Stimulated activated naive CD8-positive, alpha-beta T cell treated with anti-CD3 and anti-CD28 coated beads, Interleukin-15, Interleukin-2, amounts not matched to agents 100 ng/mL and 50 ng/mL, for 24 hours (primary cell): ENCODE data around the gene CCT5.
"Not testable (repeated sequence)": the region's sequence is repeated elsewhere in the genome, so short reads cannot be mapped to it uniquely, and the experiment has no call there.

Experiments used
- H3K27ac Mint-ChIP-seq: one replicate; pipeline ENCODE4 v1.8.0; 2021; ENCODE audit warnings: mild to moderate bottlenecking, mixed read lengths
- H3K27me3 Mint-ChIP-seq: one replicate; pipeline ENCODE4 v1.8.0; 2021; ENCODE audit warnings: mixed read lengths
- H3K36me3 Mint-ChIP-seq: one replicate; pipeline ENCODE4 v1.8.0; 2021; ENCODE audit warnings: low read depth, mixed read lengths
- H3K4me1 Mint-ChIP-seq: one replicate; pipeline ENCODE4 v1.8.0; 2021; ENCODE audit warnings: low read depth, mixed read lengths
- H3K4me3 Mint-ChIP-seq: one replicate; pipeline ENCODE4 v1.8.0; 2021; ENCODE audit warnings: mild to moderate bottlenecking, mixed read lengths
- H3K9me3 Mint-ChIP-seq: one replicate; pipeline ENCODE4 v1.8.0; 2021; ENCODE audit warnings: mixed read lengths

CCT5 gene

DNA sequence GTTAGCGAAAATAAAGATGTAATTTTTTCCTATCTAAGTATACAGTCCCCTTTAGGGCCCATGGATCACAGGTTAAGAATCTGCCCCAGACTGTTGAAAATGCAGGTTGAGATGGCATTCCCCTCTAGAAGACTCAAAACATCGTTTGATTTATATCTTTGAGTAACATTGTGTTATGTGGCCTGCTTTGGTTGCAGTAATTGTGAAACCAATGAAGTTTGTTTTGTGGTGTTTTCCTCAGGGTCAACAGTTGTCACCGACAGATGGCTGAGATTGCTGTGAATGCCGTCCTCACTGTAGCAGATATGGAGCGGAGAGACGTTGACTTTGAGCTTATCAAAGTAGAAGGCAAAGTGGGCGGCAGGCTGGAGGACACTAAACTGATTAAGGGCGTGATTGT is 7.8 kb downstream of the CCT5 start:
- no peaks in the 10 kb centered on the region for H3K9me3 Mint-ChIP-seq
- H3K27me3 Mint-ChIP-seq = no peaks in the 10 kb centered on the region
- H3K4me1 Mint-ChIP-seq = peaks cover 52% of the 10 kb centered on the region
- H3K4me3 Mint-ChIP-seq = no peak overlapping the region
- peaks cover 92% of the 10 kb centered on the region for H3K36me3 Mint-ChIP-seq
- H3K27ac Mint-ChIP-seq = peak overlapping the region; percentile 67

GRCh38 chr5:10259899-10260298 is 9.8 kb downstream of the CCT5 start:
- no peak overlapping the region for H3K4me3 Mint-ChIP-seq
- H3K4me1 Mint-ChIP-seq = peaks cover 32% of the 10 kb centered on the region
- H3K27me3 Mint-ChIP-seq = no peaks in the 10 kb centered on the region
- H3K36me3 Mint-ChIP-seq = peaks cover 98% of the 10 kb centered on the region
- peak overlapping the region; percentile 38 for H3K27ac Mint-ChIP-seq
- no peaks in the 10 kb centered on the region for H3K9me3 Mint-ChIP-seq

- H3K27ac Mint-ChIP-seq = no peak overlapping the region
These were observed 11.0 kb downstream of the CCT5 start for GRCh38 chr5:10261065-10261464.

GRCh38 chr5:10262121-10262774 is 12.2 kb downstream of the CCT5 start:
- Mint-ChIP-seq H3K27ac (no peak overlapping the region), H3K27me3 (no peaks in the 10 kb centered on the region), H3K4me3 (no peak overlapping the region), H3K4me1 (peaks cover 16% of the 10 kb centered on the region), H3K9me3 (no peaks in the 10 kb centered on the region), H3K36me3 (peaks cover 90% of the 10 kb centered on the region)

More at GRCh38 chr5:10261065-10261464, 11.0 kb downstream of the CCT5 start:
- no peaks in the 10 kb centered on the region for H3K27me3 Mint-ChIP-seq
- H3K9me3 Mint-ChIP-seq = no peaks in the 10 kb centered on the region
- peaks cover 98% of the 10 kb centered on the region for H3K36me3 Mint-ChIP-seq
- no peak overlapping the region for H3K4me3 Mint-ChIP-seq
- peaks cover 22% of the 10 kb centered on the region for H3K4me1 Mint-ChIP-seq

DNA sequence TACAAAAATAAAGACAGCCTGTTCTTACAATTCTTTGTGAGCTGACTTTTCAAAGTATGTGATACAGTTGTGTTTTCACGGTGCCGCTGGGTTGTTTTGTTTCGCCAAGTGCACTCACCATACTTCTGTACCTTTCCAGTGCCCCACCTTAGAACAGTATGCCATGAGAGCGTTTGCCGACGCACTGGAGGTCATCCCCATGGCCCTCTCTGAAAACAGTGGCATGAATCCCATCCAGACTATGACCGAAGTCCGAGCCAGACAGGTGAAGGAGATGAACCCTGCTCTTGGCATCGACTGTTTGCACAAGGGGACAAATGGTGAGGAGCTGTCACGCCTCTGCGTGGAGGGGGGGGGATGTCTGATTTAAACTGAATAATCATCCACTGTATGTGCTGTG is 12.9 kb downstream of the CCT5 start:
- Mint-ChIP-seq H3K27ac (no peak overlapping the region), H3K27me3 (no peaks in the 10 kb centered on the region), H3K36me3 (peaks cover 83% of the 10 kb centered on the region), H3K4me1 (peaks cover 15% of the 10 kb centered on the region), H3K4me3 (no peak overlapping the region), H3K9me3 (no peaks in the 10 kb centered on the region)

- Mint-ChIP-seq H3K9me3 (no peaks in the 10 kb centered on the region), H3K4me3 (no peak overlapping the region), H3K27ac (peak overlapping the region; percentile 22), H3K4me1 (peaks cover 11% of the 10 kb centered on the region), H3K27me3 (no peaks in the 10 kb centered on the region), H3K36me3 (peaks cover 68% of the 10 kb centered on the region)
These were observed 14.5 kb downstream of the CCT5 start for GRCh38 chr5:10264604-10265003.

DNA sequence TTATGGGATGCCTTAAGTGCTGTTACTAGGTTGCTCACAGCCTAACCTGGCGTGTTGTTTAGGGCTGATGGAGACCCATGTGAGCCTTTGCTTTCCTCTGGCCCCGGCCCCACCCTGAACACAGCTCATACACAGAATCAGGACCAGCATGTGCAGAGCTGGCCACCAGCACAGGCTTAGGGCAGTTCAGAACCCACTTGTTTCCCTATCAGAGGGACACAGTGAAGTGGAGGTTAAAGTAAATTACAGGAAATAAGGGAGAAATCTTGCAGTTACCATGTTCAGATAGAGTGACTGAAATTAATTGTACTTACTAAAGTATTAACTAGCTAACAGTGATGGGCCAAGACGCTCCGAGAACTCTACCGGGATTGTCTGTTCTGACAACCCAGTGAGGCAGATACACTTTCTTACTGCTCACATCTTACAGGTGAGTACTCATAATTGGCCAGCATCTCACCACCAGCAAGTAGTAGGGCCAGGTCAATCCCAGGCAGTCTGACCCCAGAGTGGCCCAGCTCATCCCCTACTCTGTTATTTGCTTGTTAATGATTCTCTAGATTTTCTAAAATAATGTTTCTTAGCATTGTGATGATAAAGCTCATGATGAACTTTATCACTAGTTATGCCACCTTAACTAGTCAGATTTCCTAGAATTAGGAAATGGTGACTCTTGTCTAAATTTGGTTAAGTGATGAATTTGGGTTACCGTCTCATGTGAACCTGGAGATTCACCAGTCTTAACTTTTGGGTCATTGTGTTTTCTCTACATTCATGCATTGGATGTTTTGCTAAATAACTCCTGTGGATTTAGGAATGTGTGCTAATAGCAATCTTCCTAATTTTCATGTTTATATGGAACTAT is 15.4 kb downstream of the CCT5 start:
- peaks cover 11% of the 10 kb centered on the region for H3K4me1 Mint-ChIP-seq
- no peaks in the 10 kb centered on the region for H3K27me3 Mint-ChIP-seq
- peaks cover 60% of the 10 kb centered on the region for H3K36me3 Mint-ChIP-seq
- H3K4me3 Mint-ChIP-seq = no peak overlapping the region
- peak overlapping the region; percentile 61 for H3K27ac Mint-ChIP-seq
- no peaks in the 10 kb centered on the region for H3K9me3 Mint-ChIP-seq

DNA sequence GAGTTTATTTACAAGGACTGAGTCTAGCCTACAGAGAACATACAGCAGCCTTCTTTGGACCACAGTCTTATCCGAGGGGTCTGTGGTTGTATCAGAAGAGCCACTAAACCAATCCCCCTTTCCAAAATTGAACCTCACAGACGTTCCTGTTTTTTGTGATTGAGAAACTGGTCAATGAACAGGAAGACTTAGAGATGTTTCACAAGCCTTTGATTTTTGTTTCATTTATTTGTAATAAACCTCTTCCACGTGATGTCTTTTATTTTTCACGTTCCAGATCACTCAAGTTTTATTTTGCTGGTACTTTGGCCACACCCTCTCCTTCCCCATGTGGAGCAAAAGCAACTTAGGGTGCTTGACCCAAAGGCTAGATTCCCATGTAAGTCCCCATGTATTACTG is 16.1 kb downstream of the CCT5 start:
- H3K36me3 Mint-ChIP-seq = peaks cover 53% of the 10 kb centered on the region
- H3K27ac Mint-ChIP-seq = no peak overlapping the region
- H3K4me3 Mint-ChIP-seq = no peak overlapping the region
- peaks cover 11% of the 10 kb centered on the region for H3K4me1 Mint-ChIP-seq
- H3K27me3 Mint-ChIP-seq = no peaks in the 10 kb centered on the region
- H3K9me3 Mint-ChIP-seq = no peaks in the 10 kb centered on the region

GRCh38 chr5:10266839-10267238 is 16.8 kb downstream of the CCT5 start:
- no peaks in the 10 kb centered on the region for H3K27me3 Mint-ChIP-seq
- H3K4me3 Mint-ChIP-seq = no peak overlapping the region
- H3K4me1 Mint-ChIP-seq = peaks cover 11% of the 10 kb centered on the region
- no peaks in the 10 kb centered on the region for H3K9me3 Mint-ChIP-seq
- peaks cover 46% of the 10 kb centered on the region for H3K36me3 Mint-ChIP-seq
- H3K27ac Mint-ChIP-seq = peak overlapping the region; percentile 49

DNA sequence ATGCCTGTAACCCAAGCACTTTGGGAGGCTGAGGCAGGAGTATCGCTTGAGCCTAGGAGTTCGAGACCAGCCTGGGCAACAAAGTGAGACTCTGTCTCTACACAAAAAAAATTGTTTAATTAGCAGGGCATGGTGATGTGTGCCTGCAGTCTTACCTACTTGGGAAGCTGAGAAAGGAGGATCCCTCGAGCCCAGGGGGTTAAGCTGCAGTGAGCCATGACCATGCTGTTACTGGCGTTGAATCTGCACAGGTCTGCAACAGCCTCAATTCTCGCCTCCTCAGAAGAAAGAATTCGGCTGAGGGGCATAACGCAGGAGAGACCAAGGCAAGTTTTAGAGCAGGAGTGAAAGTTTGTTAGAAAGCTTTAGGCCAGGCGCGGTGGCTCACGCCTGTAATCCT is 18.0 kb downstream of the CCT5 start:
- H3K27me3 Mint-ChIP-seq = no peaks in the 10 kb centered on the region
- peaks cover 33% of the 10 kb centered on the region for H3K36me3 Mint-ChIP-seq
- H3K4me1 Mint-ChIP-seq = peaks cover 11% of the 10 kb centered on the region
- H3K9me3 Mint-ChIP-seq = no peaks in the 10 kb centered on the region
- no peak overlapping the region for H3K27ac Mint-ChIP-seq
- no peak overlapping the region for H3K4me3 Mint-ChIP-seq

- H3K4me3 Mint-ChIP-seq = no peak overlapping the region
- H3K27ac Mint-ChIP-seq = no peak overlapping the region
- no peaks in the 10 kb centered on the region for H3K27me3 Mint-ChIP-seq
- H3K9me3 Mint-ChIP-seq = no peaks in the 10 kb centered on the region
- no peaks in the 10 kb centered on the region for H3K36me3 Mint-ChIP-seq
- peaks cover 18% of the 10 kb centered on the region for H3K4me1 Mint-ChIP-seq
These were observed 22.2 kb downstream of the CCT5 start for GRCh38 chr5:10272053-10272874.

DNA sequence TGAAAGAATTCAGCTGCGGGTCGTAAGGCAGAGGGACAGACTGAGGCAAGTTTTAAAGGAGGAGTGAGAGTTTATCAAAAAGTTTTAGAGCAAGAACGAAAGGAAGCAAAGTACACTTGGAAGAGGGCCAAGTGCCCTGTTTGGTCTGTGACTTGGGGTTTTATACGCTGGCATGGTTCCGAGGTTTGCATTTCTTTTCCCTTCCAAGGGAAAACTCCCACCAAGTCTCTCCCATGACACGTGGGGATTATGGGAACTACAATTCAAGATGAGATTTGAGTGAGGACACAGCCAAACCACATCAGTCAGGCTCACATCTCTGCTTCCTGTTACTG is 22.8 kb downstream of the CCT5 start:
- H3K4me1 Mint-ChIP-seq = peaks cover 12% of the 10 kb centered on the region
- H3K9me3 Mint-ChIP-seq, H3K27ac Mint-ChIP-seq, H3K27me3 Mint-ChIP-seq, H3K36me3 Mint-ChIP-seq, H3K4me3 Mint-ChIP-seq: not testable (repeated sequence)

DNA sequence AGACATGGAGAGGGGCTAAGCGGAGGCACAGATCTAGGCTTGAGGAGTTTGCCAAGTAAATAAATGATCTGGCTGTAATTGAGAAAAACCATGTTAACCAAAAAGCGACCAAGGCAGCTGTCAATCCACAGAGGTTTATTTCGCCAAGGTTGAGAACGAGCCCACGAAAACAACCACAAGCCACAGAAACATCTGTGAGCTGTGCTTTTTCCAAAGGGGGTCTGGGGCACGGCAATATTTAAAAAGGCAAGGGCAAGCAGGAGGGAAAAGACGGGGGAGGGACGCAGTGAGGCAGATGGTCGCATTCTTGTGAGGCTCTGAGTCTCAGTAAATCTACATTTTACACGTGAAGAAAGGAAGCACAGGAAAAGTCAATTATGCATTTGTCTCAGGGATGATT is 25.4 kb downstream of the CCT5 start:
- peaks cover 5% of the 10 kb centered on the region for H3K27me3 Mint-ChIP-seq
- no peaks in the 10 kb centered on the region for H3K9me3 Mint-ChIP-seq
- H3K4me1 Mint-ChIP-seq = peaks cover 12% of the 10 kb centered on the region
- no peaks in the 10 kb centered on the region for H3K36me3 Mint-ChIP-seq
- no peak overlapping the region for H3K4me3 Mint-ChIP-seq
- H3K27ac Mint-ChIP-seq = peak overlapping the region; percentile 22

DNA sequence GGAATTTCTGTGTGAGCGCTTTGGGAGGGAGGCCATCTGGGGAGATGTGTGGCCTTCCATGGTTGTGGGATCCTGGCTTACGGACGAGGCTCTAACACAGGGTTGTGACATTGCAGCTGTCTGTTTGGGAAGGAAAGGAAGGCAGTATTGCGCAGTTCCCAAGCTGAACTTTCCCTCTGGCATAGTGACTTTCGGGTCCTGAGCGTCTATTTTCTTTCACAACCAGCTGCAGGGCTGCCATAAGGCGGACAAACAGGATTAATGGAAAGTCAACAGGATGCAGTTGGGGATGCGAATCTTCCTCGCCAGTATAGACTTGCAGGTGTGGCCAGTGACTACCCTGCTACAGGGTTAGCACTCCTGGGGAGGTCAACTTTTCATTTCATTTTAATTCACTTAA is 25.9 kb downstream of the CCT5 start:
- H3K36me3 Mint-ChIP-seq = no peaks in the 10 kb centered on the region
- H3K4me3 Mint-ChIP-seq = no peak overlapping the region
- peaks cover 5% of the 10 kb centered on the region for H3K27me3 Mint-ChIP-seq
- H3K4me1 Mint-ChIP-seq = peaks cover 12% of the 10 kb centered on the region
- no peaks in the 10 kb centered on the region for H3K9me3 Mint-ChIP-seq
- no peak overlapping the region for H3K27ac Mint-ChIP-seq

DNA sequence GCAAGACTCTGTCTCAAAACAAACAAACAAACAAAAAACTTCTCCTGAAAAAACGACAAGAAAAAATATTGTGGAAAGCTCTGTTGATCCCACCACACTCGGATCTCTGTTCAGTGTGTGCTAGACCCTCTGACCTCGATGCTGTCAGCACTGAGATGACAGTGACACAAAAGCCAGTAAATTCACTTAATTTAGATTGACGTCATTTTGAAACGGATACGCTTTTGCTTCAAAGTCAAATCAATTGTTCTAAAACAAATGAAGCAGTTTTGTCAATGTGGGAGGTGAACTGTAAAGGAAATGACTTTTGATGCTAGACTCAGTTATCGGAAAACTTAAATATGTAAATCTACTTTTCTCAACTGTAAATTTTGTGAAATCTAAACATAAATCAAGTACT is 26.6 kb downstream of the CCT5 start:
- no peaks in the 10 kb centered on the region for H3K9me3 Mint-ChIP-seq
- H3K36me3 Mint-ChIP-seq = no peaks in the 10 kb centered on the region
- H3K27ac Mint-ChIP-seq = no peak overlapping the region
- peaks cover 5% of the 10 kb centered on the region for H3K27me3 Mint-ChIP-seq
- no peak overlapping the region for H3K4me3 Mint-ChIP-seq
- peaks cover 12% of the 10 kb centered on the region for H3K4me1 Mint-ChIP-seq
